Vagina (tissue), 2 donors: ENCODE results near the gene CELA3A. TPM values are rescaled to one million over a fixed set of nuclear protein-coding genes. Genes with fewer than 3 reads are reported as not detected.
A peak's percentile ranks its signal among the peaks of the same experiment; 100 is the strongest.

Experiments used
- DNase-seq, 2 donors: peaks; one replicate each; pipeline ENCODE4 v3.0.0-alpha.2; 2017; ENCODE audit errors: extremely low spot score in 2 of 2
- H3K27ac ChIP-seq: fragments of 200-600 bp; sonication (generic); one replicate; pipeline ENCODE4 v1.5.1; 2019
- H3K27me3 ChIP-seq: fragments of 200-600 bp; sonication (generic); one replicate; pipeline ENCODE4 v1.5.1; 2019
- H3K36me3 ChIP-seq, 2 donors: fragments of 200-600 bp; sonication (generic); one replicate each; pipeline ENCODE4 v1.5.1; 2017 to 2019
- H3K4me1 ChIP-seq: fragments of 200-600 bp; sonication (generic); one replicate; pipeline ENCODE4 v1.5.1; 2019
- H3K4me3 ChIP-seq, 2 donors: fragments of 200-600 bp; sonication (generic); 1 replicate in 1 of 2; 2 replicates in 1 of 2; pipeline ENCODE4 v1.5.1; 2016 to 2019
- H3K9me3 ChIP-seq: fragments of 200-600 bp; sonication (generic); one replicate; pipeline ENCODE4 v1.5.1; 2019
- CTCF ChIP-seq, 3 experiments: fragments of 450-650 bp in 2 of 3; fragments of 200-600 bp in 1 of 3; sonication (generic) in 1 of 3; IDR thresholded peaks; one replicate each; pipeline ENCODE4 v1.5.1; 2017 to 2019; ENCODE audit warnings: antibody characterized with exemption in 3 of 3, mild to moderate bottlenecking in 2 of 3, moderate library complexity in 2 of 3
- POLR2A ChIP-seq, 2 donors: fragments of 450-650 bp; IDR thresholded peaks; one replicate each; pipeline ENCODE4 v1.6.1; 2017; ENCODE audit warnings: antibody characterized with exemption in 2 of 2, mild to moderate bottlenecking in 2 of 2, moderate library complexity in 2 of 2
- POLR2AphosphoS5 ChIP-seq, 2 donors: sonication (generic); formaldehyde crosslinking; IDR thresholded peaks; one replicate each; pipeline ENCODE4 v1.9.0; 2017; ENCODE audit warnings: antibody characterized with exemption in 2 of 2, mild to moderate bottlenecking in 2 of 2, low read depth in 1 of 2; ENCODE audit not compliant: insufficient read depth in 1 of 2
- intact Hi-C: fragments of 100-400 bp; cut with DNase I; formaldehyde crosslinking; loops from one replicate; pipeline ENCODE4 v1.15.1; 2023
- total RNA-seq: library from RNA; depleted of rRNA; stranded (reverse); fragments of >200 nt; gene quantifications from one replicate; pipeline ENCODE4 v1.2.3, GENCODE V29; 2016

Gene CELA3A
- not detected for total RNA-seq

- no peak within 1 kb of the TSS for H3K4me3 ChIP-seq
- DNase-seq = no peak
- H3K4me1 ChIP-seq = no peaks in the 10 kb centered on the region
- intact Hi-C loops = no loop called here
- no peaks in the 10 kb centered on the region for H3K9me3 ChIP-seq
- TF ChIP-seq POLR2AphosphoS5 (IDR thresholded peaks at IDR 0.05; ENCODE audit: insufficient read depth in 1 of 2, low read depth in 1 of 2) = no peak
- TF ChIP-seq CTCF (IDR thresholded peaks at IDR 0.05) = no peak
- TF ChIP-seq POLR2A (IDR thresholded peaks at IDR 0.05) = no peak
- H3K27ac ChIP-seq = no peak within 1 kb of the TSS
- H3K36me3 ChIP-seq = no peaks in the 10 kb centered on the region
- no peaks in the 10 kb centered on the region for H3K27me3 ChIP-seq
Observed at GRCh38 chr1:22001409-22001808, at the start of gene CELA3A. Gene CELA3A, plus strand, starts transcription at chr1:22001657. Its CDS starts 18 bp downstream, at chr1:22001675.

DNA sequence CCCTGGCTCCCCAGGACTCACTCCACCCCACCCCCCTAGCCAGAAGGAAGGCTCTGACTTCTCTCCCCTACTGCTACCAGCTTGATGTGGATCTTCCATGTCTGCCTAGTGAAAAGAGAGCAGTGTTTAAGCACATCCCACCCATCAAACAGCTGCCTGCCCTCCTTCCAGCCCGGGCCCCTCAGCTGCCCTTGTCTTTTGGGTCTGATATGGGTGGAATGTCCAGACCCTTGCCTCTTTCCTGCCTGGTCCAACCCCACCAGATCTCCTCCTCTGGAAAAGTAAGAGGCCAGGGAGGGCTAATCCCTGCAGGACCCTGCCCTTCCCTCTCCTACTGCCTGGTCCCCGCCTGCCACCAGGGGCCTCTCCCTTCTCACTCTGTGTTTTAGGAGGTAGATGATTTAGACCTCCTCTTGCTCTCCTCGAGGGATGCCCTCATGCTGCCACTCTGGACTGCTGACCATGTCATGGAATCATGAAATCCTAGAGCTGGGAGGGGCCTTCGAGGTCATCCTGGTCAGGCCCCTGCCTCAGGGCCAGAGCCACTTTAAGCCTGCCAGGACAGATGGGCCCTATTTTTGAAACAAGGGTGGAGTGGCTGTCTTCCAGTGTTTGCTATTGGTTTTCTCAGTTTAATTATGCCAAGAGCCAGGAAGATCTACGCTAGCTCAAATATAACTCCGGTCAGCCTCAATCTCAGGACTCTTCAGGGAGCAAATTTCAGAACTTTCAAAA, 48.5 kb upstream of the CELA3A start:
- H3K36me3 ChIP-seq = no peaks in the 10 kb centered on the region
- intact Hi-C loops = no loop called here
- peaks cover 29% of the 10 kb centered on the region for H3K4me1 ChIP-seq
- TF ChIP-seq CTCF (IDR thresholded peaks at IDR 0.05) (no peak), POLR2A (IDR thresholded peaks at IDR 0.05) (no peak), POLR2AphosphoS5 (IDR thresholded peaks at IDR 0.05; ENCODE audit: insufficient read depth in 1 of 2, low read depth in 1 of 2) (no peak)
- H3K9me3 ChIP-seq = no peaks in the 10 kb centered on the region
- no peak overlapping the region for H3K4me3 ChIP-seq
- no peak for DNase-seq
- H3K27me3 ChIP-seq = no peaks in the 10 kb centered on the region
- H3K27ac ChIP-seq = no peak overlapping the region

- H3K4me1 ChIP-seq = peaks cover 35% of the 10 kb centered on the region
- TF ChIP-seq POLR2AphosphoS5 (IDR thresholded peaks at IDR 0.05; ENCODE audit: insufficient read depth in 1 of 2, low read depth in 1 of 2) (no peak), POLR2A (IDR thresholded peaks at IDR 0.05) (no peak), CTCF (IDR thresholded peaks at IDR 0.05) (no peak)
- no peaks in the 10 kb centered on the region for H3K9me3 ChIP-seq
- peak in 1 of 2 donors; percentile 88 for DNase-seq
- no peaks in the 10 kb centered on the region for H3K27me3 ChIP-seq
- intact Hi-C loops = no loop called here
- H3K4me3 ChIP-seq = no peak overlapping the region
- peak overlapping the region; percentile 66 for H3K27ac ChIP-seq
- H3K36me3 ChIP-seq = no peaks in the 10 kb centered on the region
Observed at GRCh38 chr1:21955058-21955457, 46.4 kb upstream of the CELA3A start.

- Histone ChIP-seq H3K4me1 (peaks cover 35% of the 10 kb centered on the region), H3K27ac (peak overlapping the region; percentile 66), H3K4me3 (no peak overlapping the region), H3K9me3 (no peaks in the 10 kb centered on the region), H3K36me3 (no peaks in the 10 kb centered on the region), H3K27me3 (no peaks in the 10 kb centered on the region)
- intact Hi-C loops = no loop called here
- no peak for TF ChIP-seq POLR2A (IDR thresholded peaks at IDR 0.05)
- peak in 1 of 2 donors; percentile 19 for TF ChIP-seq POLR2AphosphoS5 (IDR thresholded peaks at IDR 0.05; ENCODE audit: insufficient read depth in 1 of 2, low read depth in 1 of 2)
- DNase-seq = peak in 1 of 2 donors; percentile 83
Observed at GRCh38 chr1:21955501-21956281, 45.8 kb upstream of the CELA3A start.

- no peak for DNase-seq
- Histone ChIP-seq H3K27me3 (no peaks in the 10 kb centered on the region), H3K36me3 (no peaks in the 10 kb centered on the region), H3K27ac (peak overlapping the region; percentile 66), H3K4me3 (no peak overlapping the region), H3K9me3 (no peaks in the 10 kb centered on the region), H3K4me1 (peaks cover 35% of the 10 kb centered on the region)
- intact Hi-C loops = no loop called here
- TF ChIP-seq POLR2A (IDR thresholded peaks at IDR 0.05) (no peak), POLR2AphosphoS5 (IDR thresholded peaks at IDR 0.05; ENCODE audit: insufficient read depth in 1 of 2, low read depth in 1 of 2) (peak in 1 of 2 donors; percentile 40)
Observed at GRCh38 chr1:21956720-21957552, 44.5 kb upstream of the CELA3A start.
